ENCODE measurements around the gene DAGLA. TPM values are rescaled to one million over a fixed set of nuclear protein-coding genes. Genes with fewer than 3 reads are reported as not detected.

The DAGLA gene
- total and polyA plus RNA-seq, 8 donors, result under 0.01 to 27.2 (median 1.0) TPM

DNA sequence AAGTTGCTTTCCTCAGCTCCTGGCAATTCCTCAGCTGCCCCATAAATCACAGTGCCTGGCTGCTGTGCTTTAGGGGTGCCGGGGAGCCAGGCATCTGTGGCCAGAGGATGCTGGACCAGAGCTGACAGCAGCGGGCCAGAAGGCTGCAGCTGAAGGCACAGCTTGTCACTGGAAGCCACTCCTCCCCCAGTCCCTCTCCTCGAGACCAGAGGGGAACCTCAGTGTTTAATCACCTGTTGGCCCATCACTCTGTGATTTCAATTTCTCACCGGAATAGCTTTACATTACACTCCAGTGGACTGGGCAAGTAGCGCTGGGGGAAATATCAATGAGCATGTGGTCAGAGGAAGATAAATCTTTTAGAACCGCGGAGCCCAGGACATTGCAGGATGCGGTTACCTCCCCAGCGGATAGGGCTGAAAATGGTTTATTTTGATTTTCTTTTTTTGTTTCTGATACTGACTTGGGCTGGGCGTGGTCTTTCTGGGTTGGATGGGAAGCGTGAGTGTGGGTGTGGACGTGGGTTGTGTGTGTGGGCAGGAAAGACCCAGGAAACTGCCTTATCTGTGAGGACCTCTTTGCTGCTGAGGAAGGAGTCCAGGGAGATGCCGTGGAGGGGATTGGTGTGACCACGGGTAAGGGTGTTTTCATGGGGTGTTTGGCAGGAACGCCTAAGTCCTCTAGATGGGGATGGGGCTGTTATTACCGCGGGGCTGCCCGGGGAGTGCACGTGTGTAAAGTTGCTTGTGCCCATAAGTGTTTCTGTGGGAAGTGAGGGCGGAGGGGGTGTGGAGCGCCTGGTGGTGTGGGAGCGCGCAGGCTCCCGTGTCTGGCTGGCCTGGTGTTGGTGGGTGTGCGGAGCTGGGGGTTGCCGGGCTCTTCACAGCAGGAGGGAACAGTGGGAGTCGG is 4.0 kb downstream of the DAGLA start:
- WGBS, 5 donors, result 43 to 51% (median 46%) methylated on average over 26 to 27 of the region's 27 CpGs
- intact Hi-C loops (cut with DNase I; ENCODE audit: low total_unique reads), result no loop called here
- DNase-seq, result no peak
- no peaks in the 10 kb centered on the region for H3K9me3 ChIP-seq
- peaks cover 0 to 59% (median 0%) of the 10 kb centered on the region in 3 donors for H3K27me3 ChIP-seq
- H3K4me1 ChIP-seq, result peaks cover 34 to 72% (median 59%) of the 10 kb centered on the region in 4 donors
- H3K27ac ChIP-seq, result no peak overlapping the region
- H3K4me3 ChIP-seq, result no peak overlapping the region
- no peaks in the 10 kb centered on the region for H3K36me3 ChIP-seq
- TF ChIP-seq POLR2A (IDR thresholded peaks at IDR 0.05), result no peak
- no peak for TF ChIP-seq EP300 (IDR thresholded peaks at IDR 0.05)
- TF ChIP-seq, protein P1, sequence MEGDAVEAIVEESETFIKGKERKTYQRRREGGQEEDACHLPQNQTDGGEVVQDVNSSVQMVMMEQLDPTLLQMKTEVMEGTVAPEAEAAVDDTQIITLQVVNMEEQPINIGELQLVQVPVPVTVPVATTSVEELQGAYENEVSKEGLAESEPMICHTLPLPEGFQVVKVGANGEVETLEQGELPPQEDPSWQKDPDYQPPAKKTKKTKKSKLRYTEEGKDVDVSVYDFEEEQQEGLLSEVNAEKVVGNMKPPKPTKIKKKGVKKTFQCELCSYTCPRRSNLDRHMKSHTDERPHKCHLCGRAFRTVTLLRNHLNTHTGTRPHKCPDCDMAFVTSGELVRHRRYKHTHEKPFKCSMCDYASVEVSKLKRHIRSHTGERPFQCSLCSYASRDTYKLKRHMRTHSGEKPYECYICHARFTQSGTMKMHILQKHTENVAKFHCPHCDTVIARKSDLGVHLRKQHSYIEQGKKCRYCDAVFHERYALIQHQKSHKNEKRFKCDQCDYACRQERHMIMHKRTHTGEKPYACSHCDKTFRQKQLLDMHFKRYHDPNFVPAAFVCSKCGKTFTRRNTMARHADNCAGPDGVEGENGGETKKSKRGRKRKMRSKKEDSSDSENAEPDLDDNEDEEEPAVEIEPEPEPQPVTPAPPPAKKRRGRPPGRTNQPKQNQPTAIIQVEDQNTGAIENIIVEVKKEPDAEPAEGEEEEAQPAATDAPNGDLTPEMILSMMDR (IDR thresholded peaks at IDR 0.05), result no peak
- no peak for TF ChIP-seq POLR2AphosphoS5 (IDR thresholded peaks at IDR 0.05)

DNA sequence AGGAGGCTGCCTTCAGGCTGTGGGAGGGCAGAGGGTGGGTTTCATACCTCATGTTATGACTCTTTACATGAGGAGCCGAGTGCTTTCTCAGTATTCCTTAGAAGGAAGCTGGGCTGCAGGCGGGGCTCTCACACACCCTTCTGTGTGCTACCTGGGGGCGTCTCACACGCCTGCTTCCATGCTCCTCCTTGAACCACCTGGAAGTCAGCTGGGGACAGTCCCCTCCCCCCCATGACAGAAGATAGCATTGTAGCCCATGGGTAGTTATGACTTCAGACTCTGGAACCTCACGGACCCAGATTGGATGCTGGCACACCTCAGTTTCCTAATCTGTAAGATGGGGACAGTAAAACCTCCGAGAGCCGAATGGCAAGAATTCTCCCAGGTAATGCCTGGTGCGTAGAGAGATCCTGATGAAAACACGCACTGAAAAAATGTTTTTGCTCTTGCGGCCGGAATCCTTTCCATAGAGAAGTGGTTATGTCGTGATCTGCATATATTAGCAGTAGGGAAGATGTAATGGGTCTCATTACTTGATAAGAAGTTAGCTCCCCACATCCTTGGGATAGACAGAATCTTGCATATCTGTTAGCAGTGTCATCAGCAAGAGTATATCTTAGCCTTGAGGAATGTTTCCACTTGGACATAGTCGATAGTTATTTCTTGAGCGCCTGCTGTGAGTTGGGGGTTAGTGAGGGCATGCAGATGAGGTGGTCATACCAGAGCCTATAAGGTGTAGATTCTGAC is 4.9 kb downstream of the DAGLA start:
- WGBS, 5 donors, result 80 to 89% (median 85%) methylated on average over 11 to 14 of the region's 14 CpGs
- DNase-seq, result no peak
- Histone ChIP-seq H3K36me3 (no peaks in the 10 kb centered on the region), H3K4me3 (no peak overlapping the region), H3K9me3 (no peaks in the 10 kb centered on the region), H3K27me3 (peaks cover 0 to 59% (median 0%) of the 10 kb centered on the region in 3 donors), H3K27ac (no peak overlapping the region), H3K4me1 (peaks cover 30 to 69% (median 55%) of the 10 kb centered on the region in 4 donors)
- intact Hi-C loops (cut with DNase I; ENCODE audit: low total_unique reads), result no loop called here
- TF ChIP-seq, protein P1 (IDR thresholded peaks at IDR 0.05), result no peak
- TF ChIP-seq EP300 (IDR thresholded peaks at IDR 0.05) (no peak), POLR2AphosphoS5 (IDR thresholded peaks at IDR 0.05) (no peak), POLR2A (IDR thresholded peaks at IDR 0.05) (no peak)

DNA sequence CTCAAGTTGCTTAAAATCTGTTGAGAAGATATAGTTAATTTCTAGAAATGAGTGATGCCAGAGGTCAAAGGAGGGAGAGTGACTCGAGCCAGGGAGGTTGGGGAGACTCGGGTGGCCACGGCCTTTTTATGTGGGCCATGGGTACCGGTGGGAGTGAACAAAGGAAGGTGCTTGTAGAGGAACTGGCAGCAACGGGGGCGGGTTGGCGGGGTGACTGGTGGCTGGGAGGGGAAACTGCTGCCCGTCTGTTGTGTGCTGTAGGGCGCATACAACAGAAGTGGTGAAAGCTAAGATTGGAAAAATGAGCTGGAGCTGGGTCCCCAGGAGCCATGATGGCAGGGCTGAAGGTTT is 5.4 kb downstream of the DAGLA start:
- DNase-seq, result no peak
- no peak overlapping the region for H3K4me3 ChIP-seq
- H3K27me3 ChIP-seq, result peaks cover 0 to 57% (median 0%) of the 10 kb centered on the region in 3 donors
- intact Hi-C loops (cut with DNase I; ENCODE audit: low total_unique reads), result no loop called here
- no peaks in the 10 kb centered on the region for H3K9me3 ChIP-seq
- H3K4me1 ChIP-seq, result peaks cover 29 to 66% (median 51%) of the 10 kb centered on the region in 4 donors
- TF ChIP-seq POLR2AphosphoS5 (IDR thresholded peaks at IDR 0.05) (no peak), EP300 (IDR thresholded peaks at IDR 0.05) (no peak), POLR2A (IDR thresholded peaks at IDR 0.05) (no peak)
- TF ChIP-seq, protein P1 (IDR thresholded peaks at IDR 0.05), result no peak
- H3K27ac ChIP-seq, result no peak overlapping the region
- H3K36me3 ChIP-seq, result no peaks in the 10 kb centered on the region
- WGBS, 5 donors, result 59 to 74% (median 72%) methylated on average over 9 of the region's 9 CpGs

DNA sequence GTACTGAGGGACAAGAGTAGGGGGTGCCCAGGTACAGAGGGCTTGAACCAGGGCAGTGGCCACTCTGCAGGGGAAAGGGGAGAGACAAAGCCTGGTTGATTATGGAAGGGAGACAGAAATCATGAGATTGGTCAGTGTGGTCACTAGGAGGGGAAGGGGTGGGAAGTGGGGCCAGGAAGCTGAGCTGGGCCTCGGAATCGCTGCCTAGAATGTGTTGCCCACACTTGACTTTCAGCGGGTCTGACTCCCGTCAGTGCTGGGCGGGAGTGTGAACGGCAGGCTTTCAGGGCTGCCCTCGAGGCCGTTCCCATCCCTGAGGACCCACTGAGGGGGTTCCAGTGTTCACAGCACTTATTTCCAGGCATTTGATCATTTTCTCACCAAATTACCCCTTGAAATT is 5.9 kb downstream of the DAGLA start:
- 73 to 92% (median 88%) methylated on average over 8 of the region's 8 CpGs for WGBS, 5 donors
- intact Hi-C loops (cut with DNase I; ENCODE audit: low total_unique reads), result no loop called here
- Histone ChIP-seq H3K4me3 (no peak overlapping the region), H3K9me3 (no peaks in the 10 kb centered on the region), H3K27ac (no peak overlapping the region), H3K27me3 (peaks cover 0 to 52% (median 0%) of the 10 kb centered on the region in 3 donors), H3K4me1 (peaks cover 24 to 61% (median 46%) of the 10 kb centered on the region in 4 donors), H3K36me3 (no peaks in the 10 kb centered on the region)
- TF ChIP-seq, protein P1 (IDR thresholded peaks at IDR 0.05), result no peak
- TF ChIP-seq EP300 (IDR thresholded peaks at IDR 0.05) (no peak), POLR2AphosphoS5 (IDR thresholded peaks at IDR 0.05) (no peak), POLR2A (IDR thresholded peaks at IDR 0.05) (no peak)
- DNase-seq, result no peak
